Progenitor cell of endocrine pancreas (in vitro differentiated cells): Measurements from ENCODE around the gene PTGS1. TPM values are rescaled to one million over a fixed set of nuclear protein-coding genes. Genes with fewer than 3 reads are reported as not detected.

Experiments used
- DNase-seq: peaks from one replicate; pipeline ENCODE4 v3.0.0; 2021; ENCODE audit warnings: low spot score; ENCODE audit not compliant: unreplicated experiment
- H3K27ac Mint-ChIP-seq: 2 replicates; pipeline ENCODE4 v1.8.0; 2021; ENCODE audit warnings: mild to moderate bottlenecking, moderate library complexity, mixed read lengths
- H3K27me3 Mint-ChIP-seq: 2 replicates; pipeline ENCODE4 v1.8.0; 2021; ENCODE audit warnings: mixed read lengths
- H3K36me3 Mint-ChIP-seq: 2 replicates; pipeline ENCODE4 v1.8.0; 2022; ENCODE audit warnings: mixed read lengths; ENCODE audit not compliant: insufficient read depth
- H3K4me1 Mint-ChIP-seq: 2 replicates; pipeline ENCODE4 v1.8.0; 2021; ENCODE audit warnings: low read depth, mixed read lengths
- H3K4me3 Mint-ChIP-seq: 2 replicates; pipeline ENCODE4 v1.8.0; 2021; ENCODE audit warnings: low read depth, mild to moderate bottlenecking, moderate library complexity, mixed read lengths
- H3K9me3 Mint-ChIP-seq: 2 replicates; pipeline ENCODE4 v1.8.0; 2021; ENCODE audit warnings: low read depth, mixed read lengths
- CTCF ChIP-seq: fragments of 200-600 bp; sonication (generic); IDR thresholded peaks from one replicate; pipeline ENCODE4 v1.5.0; 2021; ENCODE audit warnings: antibody characterized with exemption, mild to moderate bottlenecking; ENCODE audit not compliant: unreplicated experiment
- total RNA-seq: library from RNA; stranded (reverse); gene quantifications from 2 replicates; pipeline ENCODE4 v1.2.1, GENCODE V29; 2021

PTGS1 gene
- total RNA-seq, 1 donor from 2014 or later: 0.07 TPM

GRCh38 chr9:122418016-122418415 lies 47.2 kb downstream of the PTGS1 start:
- no peak for DNase-seq
- H3K4me3 Mint-ChIP-seq: no peak overlapping the region
- H3K27me3 Mint-ChIP-seq: no peaks in the 10 kb centered on the region
- H3K4me1 Mint-ChIP-seq: no peaks in the 10 kb centered on the region
- peaks cover 45% of the 10 kb centered on the region for H3K9me3 Mint-ChIP-seq
- H3K36me3 Mint-ChIP-seq: peaks cover 4% of the 10 kb centered on the region
- no peak overlapping the region for H3K27ac Mint-ChIP-seq
- TF ChIP-seq CTCF: no peak

GRCh38 chr9:122420315-122420714 lies 49.5 kb downstream of the PTGS1 start:
- no peak for DNase-seq
- Mint-ChIP-seq H3K27ac (no peak overlapping the region), H3K9me3 (peaks cover 46% of the 10 kb centered on the region), H3K4me1 (no peaks in the 10 kb centered on the region), H3K4me3 (no peak overlapping the region), H3K27me3 (no peaks in the 10 kb centered on the region), H3K36me3 (peaks cover 4% of the 10 kb centered on the region)
- TF ChIP-seq CTCF: no peak

- Mint-ChIP-seq H3K9me3 (peaks cover 32% of the 10 kb centered on the region), H3K36me3 (no peaks in the 10 kb centered on the region), H3K27me3 (no peaks in the 10 kb centered on the region), H3K4me3 (no peak overlapping the region), H3K4me1 (no peaks in the 10 kb centered on the region), H3K27ac (peak overlapping the region; percentile 64)
- no peak for TF ChIP-seq CTCF
- no peak for DNase-seq
Observed at GRCh38 chr9:122425087-122425486, 54.3 kb downstream of the PTGS1 start.

GRCh38 chr9:122426723-122427122 lies 55.9 kb downstream of the PTGS1 start:
- no peak for TF ChIP-seq CTCF
- peaks cover 30% of the 10 kb centered on the region for H3K9me3 Mint-ChIP-seq
- H3K27ac Mint-ChIP-seq: no peak overlapping the region
- no peak for DNase-seq
- no peak overlapping the region for H3K4me3 Mint-ChIP-seq
- no peaks in the 10 kb centered on the region for H3K36me3 Mint-ChIP-seq
- H3K4me1 Mint-ChIP-seq: no peaks in the 10 kb centered on the region
- H3K27me3 Mint-ChIP-seq: no peaks in the 10 kb centered on the region

GRCh38 chr9:122442568-122442967 lies 71.7 kb downstream of the PTGS1 start:
- H3K36me3 Mint-ChIP-seq: no peaks in the 10 kb centered on the region
- H3K27ac Mint-ChIP-seq: no peak overlapping the region
- DNase-seq: no peak
- no peak for TF ChIP-seq CTCF
- H3K4me3 Mint-ChIP-seq: no peak overlapping the region
- H3K27me3 Mint-ChIP-seq: peaks cover 15% of the 10 kb centered on the region
- H3K4me1 Mint-ChIP-seq: no peaks in the 10 kb centered on the region
- H3K9me3 Mint-ChIP-seq: peaks cover 20% of the 10 kb centered on the region
